GM20000 (cell line): ENCODE results near the gene ZFYVE9.
"Not testable (repeated sequence)": the region's sequence is repeated elsewhere in the genome, so short reads cannot be mapped to it uniquely, and the experiment has no call there.

Source experiments
- DNase-seq: peaks from one replicate; pipeline ENCODE4 v3.0.0; 2012; ENCODE audit warnings: low spot score
- CTCF ChIP-seq: IDR thresholded peaks from 2 replicates; pipeline ENCODE4 v1.5.1; 2012; ENCODE audit warnings: mild to moderate bottlenecking, control low read depth; ENCODE audit errors: extremely low read depth, missing control alignments

The ZFYVE9 gene

GRCh38 chr1:52139817-52140540 lies 1.9 kb upstream of the ZFYVE9 start:
- DNase-seq: peak; percentile 71

GRCh38 chr1:52140633-52141512 lies 1.0 kb upstream of the ZFYVE9 start:
- no peak for TF ChIP-seq CTCF
- DNase-seq: no peak

More at GRCh38 chr1:52139817-52140540, 1.9 kb upstream of the ZFYVE9 start:
- TF ChIP-seq CTCF: no peak

GRCh38 chr1:52142220-52143183 lies 613 bp downstream of the ZFYVE9 start:
- DNase-seq: peak; percentile 66
- no peak for TF ChIP-seq CTCF

- no peak for TF ChIP-seq CTCF
- no peak for DNase-seq
These were observed 3.2 kb downstream of the ZFYVE9 start for GRCh38 chr1:52145137-52145536.

GRCh38 chr1:52150445-52150844 lies 8.6 kb downstream of the ZFYVE9 start:
- DNase-seq: not testable (repeated sequence)

- DNase-seq: no peak
- TF ChIP-seq CTCF: no peak
These were observed 9.1 kb downstream of the ZFYVE9 start for GRCh38 chr1:52150946-52151345.

- no peak for TF ChIP-seq CTCF
- DNase-seq: no peak
These were observed 10.7 kb downstream of the ZFYVE9 start for GRCh38 chr1:52152572-52152971.
